ENCODE measurements around the gene SLC35F4. TPM values are rescaled to one million over a fixed set of nuclear protein-coding genes. Genes with fewer than 3 reads are reported as not detected.

The SLC35F4 gene
- polyA plus RNA-seq, 1 donor, result 4.3 TPM

GRCh38 chr14:57611555-57612075 is 254.3 kb downstream of the SLC35F4 start:
- DNase-seq, result no peak

GRCh38 chr14:57610631-57611030 is 255.3 kb downstream of the SLC35F4 start:
- DNase-seq, result no peak

GRCh38 chr14:57609192-57610075 is 256.5 kb downstream of the SLC35F4 start:
- DNase-seq, result peak; percentile 12

- DNase-seq, result no peak
These were observed 258.8 kb downstream of the SLC35F4 start for GRCh38 chr14:57607086-57607485.

GRCh38 chr14:57583396-57583795 is 282.5 kb downstream of the SLC35F4 start:
- no peak for DNase-seq

GRCh38 chr14:57582746-57583145 is 283.1 kb downstream of the SLC35F4 start:
- no peak for DNase-seq

GRCh38 chr14:57578801-57579200 is 287.1 kb downstream of the SLC35F4 start:
- DNase-seq, result no peak

- no peak for DNase-seq
These were observed 289.4 kb downstream of the SLC35F4 start for GRCh38 chr14:57576498-57576897.

- no peak for DNase-seq
These were observed 290.4 kb downstream of the SLC35F4 start for GRCh38 chr14:57575482-57575881.

GRCh38 chr14:57574617-57575288 is 291.1 kb downstream of the SLC35F4 start:
- no peak for DNase-seq

- DNase-seq, result no peak
These were observed 292.7 kb downstream of the SLC35F4 start for GRCh38 chr14:57573173-57573572.

- DNase-seq, result no peak
These were observed 297.3 kb downstream of the SLC35F4 start for GRCh38 chr14:57568554-57568953.

GRCh38 chr14:57567220-57567619 is 298.7 kb downstream of the SLC35F4 start:
- no peak for DNase-seq

- no peak for DNase-seq
These were observed 305.2 kb downstream of the SLC35F4 start for GRCh38 chr14:57560681-57561080.

GRCh38 chr14:57559576-57559975 is 306.3 kb downstream of the SLC35F4 start:
- DNase-seq, result peak; percentile 51

- DNase-seq, result no peak
These were observed 316.0 kb downstream of the SLC35F4 start for GRCh38 chr14:57549765-57550420.

- DNase-seq, result no peak
These were observed 316.8 kb downstream of the SLC35F4 start for GRCh38 chr14:57549016-57549564.

GRCh38 chr14:57547131-57547530 is 318.8 kb downstream of the SLC35F4 start:
- DNase-seq, result no peak

- DNase-seq, result no peak
These were observed 332.7 kb downstream of the SLC35F4 start for GRCh38 chr14:57533214-57533613.

GRCh38 chr14:57530571-57530970 is 335.3 kb downstream of the SLC35F4 start:
- DNase-seq, result no peak

- DNase-seq, result no peak
These were observed 338.9 kb downstream of the SLC35F4 start for GRCh38 chr14:57526942-57527341.

- no peak for DNase-seq
These were observed 346.8 kb downstream of the SLC35F4 start for GRCh38 chr14:57519043-57519442.
